Stimulated activated CD8-positive, alpha-beta memory T cell treated with anti-CD3 and anti-CD28 coated beads, Interleukin-4, amount 100 ng/mL, for 24 hours (primary cell): ENCODE measurements around the gene NBAS.
"Not testable (repeated sequence)": the region's sequence is repeated elsewhere in the genome, so short reads cannot be mapped to it uniquely, and the experiment has no call there.

Experiments used
- DNase-seq: peaks from one replicate; pipeline ENCODE4 v3.0.0-alpha.2; 2020; ENCODE audit warnings: low read depth

The NBAS gene

GRCh38 chr2:15559379-15560139, 1.6 kb downstream of the NBAS start:
- no peak for DNase-seq

- DNase-seq, result no peak
Observed at GRCh38 chr2:15557887-15558311, 3.2 kb downstream of the NBAS start.

- DNase-seq, result no peak
Observed at GRCh38 chr2:15556311-15556930, 4.7 kb downstream of the NBAS start.

- no peak for DNase-seq
Observed at GRCh38 chr2:15555760-15556193, 5.4 kb downstream of the NBAS start.

- no peak for DNase-seq
Observed at GRCh38 chr2:15554525-15555218, 6.5 kb downstream of the NBAS start.

- DNase-seq, result no peak
Observed at GRCh38 chr2:15553951-15554350, 7.2 kb downstream of the NBAS start.

- DNase-seq, result no peak
Observed at GRCh38 chr2:15553519-15553918, 7.6 kb downstream of the NBAS start.

- no peak for DNase-seq
Observed at GRCh38 chr2:15548974-15549373, 12.2 kb downstream of the NBAS start.

- DNase-seq, result no peak
Observed at GRCh38 chr2:15547115-15547876, 13.8 kb downstream of the NBAS start.

GRCh38 chr2:15546297-15547098, 14.6 kb downstream of the NBAS start:
- no peak for DNase-seq

GRCh38 chr2:15544227-15544626, 16.9 kb downstream of the NBAS start:
- DNase-seq, result no peak

- no peak for DNase-seq
Observed at GRCh38 chr2:15543541-15543940, 17.6 kb downstream of the NBAS start.

- DNase-seq, result no peak
Observed at GRCh38 chr2:15543053-15543452, 18.1 kb downstream of the NBAS start.

- DNase-seq, result not testable (repeated sequence)
Observed at GRCh38 chr2:15542269-15542668, 18.9 kb downstream of the NBAS start.

- not testable (repeated sequence) for DNase-seq
Observed at GRCh38 chr2:15540523-15540922, 20.6 kb downstream of the NBAS start.

- no peak for DNase-seq
Observed at GRCh38 chr2:15539999-15540398, 21.1 kb downstream of the NBAS start.

- DNase-seq, result no peak
Observed at GRCh38 chr2:15538792-15539191, 22.3 kb downstream of the NBAS start.

- no peak for DNase-seq
Observed at GRCh38 chr2:15533860-15534480, 27.2 kb downstream of the NBAS start.

GRCh38 chr2:15532996-15533395, 28.1 kb downstream of the NBAS start:
- no peak for DNase-seq

GRCh38 chr2:15531095-15531854, 29.9 kb downstream of the NBAS start:
- no peak for DNase-seq
